GM12878 (cell line): ENCODE measurements around the gene MISFA. TPM values are rescaled to one million over a fixed set of nuclear protein-coding genes. Genes with fewer than 3 reads are reported as not detected.
A peak's percentile ranks its signal among the peaks of the same experiment; 100 is the strongest.

Experiments used
- CEBPZ ChIP-seq: fragments of 150-350 bp; IDR thresholded peaks from 2 replicates; pipeline ENCODE4 v1.6.1; 2016; ENCODE audit warnings: low read depth, low read length
- CREM ChIP-seq: IDR thresholded peaks from 2 replicates; pipeline ENCODE4 v1.6.1; 2014; ENCODE audit warnings: antibody characterized with exemption, low read depth
- DPF2 ChIP-seq: fragments of 450-650 bp; IDR thresholded peaks from 2 replicates; pipeline ENCODE4 v1.6.1; 2017; ENCODE audit warnings: mild to moderate bottlenecking
- ESRRA ChIP-seq: IDR thresholded peaks from 2 replicates; pipeline ENCODE4 v1.6.1; 2012; ENCODE audit warnings: mild to moderate bottlenecking, low read length, improper control_type of control experiment
- FOS ChIP-seq: IDR thresholded peaks from 3 replicates; pipeline ENCODE4 v1.6.1; 2011; ENCODE audit warnings: borderline replicate concordance; ENCODE audit not compliant: insufficient read length; ENCODE audit errors: extremely low read depth
- FOXM1 ChIP-seq: IDR thresholded peaks from 2 replicates; pipeline ENCODE4 v1.6.1; 2012; ENCODE audit warnings: low read depth, mild to moderate bottlenecking, inconsistent platforms, low read length, moderate library complexity
- HDGF ChIP-seq: fragments of 450-650 bp; IDR thresholded peaks from 2 replicates; pipeline ENCODE4 v1.6.1; 2016; ENCODE audit warnings: antibody characterized with exemption
- JUNB ChIP-seq: IDR thresholded peaks from 2 replicates; pipeline ENCODE4 v1.6.1; 2016; ENCODE audit warnings: antibody characterized with exemption, mild to moderate bottlenecking
- MLLT1 ChIP-seq: fragments of 450-650 bp; IDR thresholded peaks from 2 replicates; pipeline ENCODE4 v1.6.1; 2016; ENCODE audit warnings: mild to moderate bottlenecking
- MTA2 ChIP-seq: fragments of 450-650 bp; IDR thresholded peaks from 2 replicates; pipeline ENCODE4 v1.6.1; 2016; ENCODE audit warnings: low read depth, mild to moderate bottlenecking, moderate library complexity
- PAX5 ChIP-seq: IDR thresholded peaks from 2 replicates; pipeline ENCODE4 v1.6.1; 2011; ENCODE audit warnings: low read depth, low read length, borderline replicate concordance
- PBX3 ChIP-seq: IDR thresholded peaks from 2 replicates; pipeline ENCODE4 v1.6.1; 2011; ENCODE audit warnings: mild to moderate bottlenecking, low read depth, low read length, moderate library complexity; ENCODE audit not compliant: insufficient replicate concordance
- POU2F2 ChIP-seq: IDR thresholded peaks from 3 replicates; pipeline ENCODE4 v1.6.1; 2011; ENCODE audit warnings: low read depth, mild to moderate bottlenecking, low read length, borderline replicate concordance
- RBBP5 ChIP-seq: fragments of 200-600 bp; sonication (generic); conservative IDR thresholded peaks from 2 replicates; pipeline ENCODE4 v1.6.1; 2016
- SIX5 ChIP-seq: IDR thresholded peaks from 2 replicates; pipeline ENCODE4 v1.6.1; 2011; ENCODE audit warnings: mild to moderate bottlenecking, low read depth, low read length, moderate library complexity; ENCODE audit not compliant: severe bottlenecking
- SMAD5 ChIP-seq: IDR thresholded peaks from 2 replicates; pipeline ENCODE4 v1.6.1; 2016; ENCODE audit warnings: antibody characterized with exemption, low read depth
- SREBF1 ChIP-seq: IDR thresholded peaks from 2 replicates; pipeline ENCODE4 v1.6.1; 2012; ENCODE audit warnings: mild to moderate bottlenecking, low read length
- TCF12 ChIP-seq: IDR thresholded peaks from 2 replicates; pipeline ENCODE4 v1.6.1; 2011; ENCODE audit warnings: low read depth, mild to moderate bottlenecking, low read length
- YY1 ChIP-seq: IDR thresholded peaks from 2 replicates; pipeline ENCODE4 v1.6.1; 2011; ENCODE audit warnings: low read depth, mild to moderate bottlenecking, low read length
- ZNF24 ChIP-seq: fragments of 450-650 bp; IDR thresholded peaks from 2 replicates; pipeline ENCODE4 v1.6.1; 2017; ENCODE audit warnings: antibody characterized with exemption, mild to moderate bottlenecking
- polyA plus RNA-seq, 11 experiments: library from polyadenylated mRNA; depleted of rRNA in 4 of 11; unstranded in 6 of 11; stranded (reverse) in 5 of 11; fragments of >200 nt; fragmentation: Nextera tagmentation in 4 of 11; fragmentation: Illumina TruSeq in 1 of 11; extraction: Ambion mirVana in 4 of 11; extraction: Trizol in 1 of 11; gene quantifications; 1 replicate in 1 of 11; 2 replicates in 10 of 11; pipeline versions ENCODE4 v1.2.1 to v1.2.3, GENCODE V29; 2011 to 2016; ENCODE audit warnings: inconsistent platforms in 2 of 11, missing spikeins in 2 of 11, low read depth in 1 of 11
- total RNA-seq, 4 experiments: library from RNA; depleted of rRNA in 3 of 4; stranded (reverse); fragments of >200 nt in 3 of 4; fragmentation: Illumina TruSeq in 1 of 4; extraction: Trizol in 1 of 4; gene quantifications; 2 replicates each; pipeline versions ENCODE4 v1.2.1 to v1.2.3, GENCODE V29; 2013 to 2021
- TF ChIP-seq, protein P1 (sequence below): IDR thresholded peaks from 2 replicates; pipeline ENCODE4 v1.6.1; 2012; ENCODE audit warnings: low read depth, low read length, improper control_type of control experiment
- TF ChIP-seq, protein P2 (sequence below): IDR thresholded peaks from 2 replicates; pipeline ENCODE4 v1.6.1; 2011; ENCODE audit warnings: borderline replicate concordance, low read depth, mild to moderate bottlenecking, moderate library complexity, low read length; ENCODE audit not compliant: insufficient read depth, poor library complexity, severe bottlenecking

The MISFA gene
- total and polyA plus RNA-seq, 10 of the 15 experiments (the other 5 are each of a cell fraction or from before 2014, with no cell fraction given), result 0.88 to 4.6 (median 2.3) TPM; not detected in 1

DNA sequence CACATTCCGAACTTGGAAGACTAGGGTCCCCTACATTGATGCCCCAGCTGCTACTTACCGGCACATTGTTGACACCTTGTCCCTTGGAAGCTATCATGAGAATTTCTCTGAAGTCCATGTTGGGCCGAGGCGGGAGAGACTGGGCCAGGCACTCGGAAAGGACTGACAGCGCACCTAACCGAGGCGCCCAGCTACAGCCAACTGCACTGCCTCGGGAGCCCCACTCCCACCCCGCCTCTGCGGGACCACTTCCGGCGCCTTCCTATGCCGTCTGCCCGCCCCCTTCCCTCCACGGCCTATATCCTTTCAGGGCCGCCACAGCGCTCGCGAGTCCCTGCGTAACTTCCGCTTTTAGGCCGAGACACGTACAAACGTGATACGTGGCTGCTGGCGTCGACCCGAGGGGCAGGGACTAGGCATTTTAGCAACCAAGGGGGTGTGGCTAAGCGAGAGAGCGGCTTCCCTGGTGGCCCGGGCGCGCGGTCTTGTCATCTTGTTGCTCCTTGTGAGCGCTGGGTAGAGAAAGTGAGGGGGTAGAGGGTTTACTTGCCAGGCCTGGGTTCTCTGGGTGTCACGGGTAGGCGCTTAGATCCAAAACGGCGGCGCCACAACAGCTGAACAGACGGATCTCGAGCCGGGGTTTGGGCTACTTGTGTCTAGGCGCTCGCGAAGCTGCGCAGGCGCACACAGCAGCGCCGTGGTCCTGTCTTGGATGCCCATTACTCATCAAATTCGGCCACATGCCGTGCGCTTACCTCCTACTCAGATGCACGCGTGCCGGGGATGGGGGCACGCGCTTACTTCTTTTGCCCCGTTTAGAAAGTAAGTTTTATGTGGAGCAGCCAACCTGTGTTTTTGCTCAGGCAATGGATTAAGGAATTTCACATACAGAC lies 34.8 kb downstream of the MISFA start, which contains the start of gene SPTY2D1 (continued):
- TF ChIP-seq MTA2, result no peak
- no peak for TF ChIP-seq ZNF24
- TF ChIP-seq SIX5, result peak; percentile 51
- no peak for TF ChIP-seq FOS
- no peak for TF ChIP-seq JUNB
- peak; percentile 53 for TF ChIP-seq MLLT1
- no peak for TF ChIP-seq ESRRA
- TF ChIP-seq YY1, result peak; percentile 44; the same call in 1 of the 2 replicates
- no peak for TF ChIP-seq RBBP5
- no peak for TF ChIP-seq SREBF1
- TF ChIP-seq PAX5, result peak; percentile 22; the same call in 1 of the 2 replicates
- no peak for TF ChIP-seq FOXM1
- TF ChIP-seq DPF2, result no peak
- TF ChIP-seq CREM, result peak; percentile 98
- peak; percentile 72; the same call in 2 of the 3 replicates for TF ChIP-seq POU2F2
- no peak for TF ChIP-seq CEBPZ
- TF ChIP-seq, protein P1, sequence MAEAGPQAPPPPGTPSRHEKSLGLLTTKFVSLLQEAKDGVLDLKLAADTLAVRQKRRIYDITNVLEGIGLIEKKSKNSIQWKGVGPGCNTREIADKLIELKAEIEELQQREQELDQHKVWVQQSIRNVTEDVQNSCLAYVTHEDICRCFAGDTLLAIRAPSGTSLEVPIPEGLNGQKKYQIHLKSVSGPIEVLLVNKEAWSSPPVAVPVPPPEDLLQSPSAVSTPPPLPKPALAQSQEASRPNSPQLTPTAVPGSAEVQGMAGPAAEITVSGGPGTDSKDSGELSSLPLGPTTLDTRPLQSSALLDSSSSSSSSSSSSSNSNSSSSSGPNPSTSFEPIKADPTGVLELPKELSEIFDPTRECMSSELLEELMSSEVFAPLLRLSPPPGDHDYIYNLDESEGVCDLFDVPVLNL, result no peak
- TF ChIP-seq SMAD5, result peak; percentile 76; the same call in 1 of the 2 replicates
- TF ChIP-seq HDGF, result peak; percentile 96
- TF ChIP-seq TCF12, result peak; percentile 59; the same call in 1 of the 2 replicates
- TF ChIP-seq, protein P2, sequence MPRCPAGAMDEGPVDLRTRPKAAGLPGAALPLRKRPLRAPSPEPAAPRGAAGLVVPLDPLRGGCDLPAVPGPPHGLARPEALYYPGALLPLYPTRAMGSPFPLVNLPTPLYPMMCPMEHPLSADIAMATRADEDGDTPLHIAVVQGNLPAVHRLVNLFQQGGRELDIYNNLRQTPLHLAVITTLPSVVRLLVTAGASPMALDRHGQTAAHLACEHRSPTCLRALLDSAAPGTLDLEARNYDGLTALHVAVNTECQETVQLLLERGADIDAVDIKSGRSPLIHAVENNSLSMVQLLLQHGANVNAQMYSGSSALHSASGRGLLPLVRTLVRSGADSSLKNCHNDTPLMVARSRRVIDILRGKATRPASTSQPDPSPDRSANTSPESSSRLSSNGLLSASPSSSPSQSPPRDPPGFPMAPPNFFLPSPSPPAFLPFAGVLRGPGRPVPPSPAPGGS, result peak; percentile 5
- TF ChIP-seq PBX3, result peak; percentile 33
